Measurements from ENCODE around the gene ACSF2.

- TF ChIP-seq, protein P1, sequence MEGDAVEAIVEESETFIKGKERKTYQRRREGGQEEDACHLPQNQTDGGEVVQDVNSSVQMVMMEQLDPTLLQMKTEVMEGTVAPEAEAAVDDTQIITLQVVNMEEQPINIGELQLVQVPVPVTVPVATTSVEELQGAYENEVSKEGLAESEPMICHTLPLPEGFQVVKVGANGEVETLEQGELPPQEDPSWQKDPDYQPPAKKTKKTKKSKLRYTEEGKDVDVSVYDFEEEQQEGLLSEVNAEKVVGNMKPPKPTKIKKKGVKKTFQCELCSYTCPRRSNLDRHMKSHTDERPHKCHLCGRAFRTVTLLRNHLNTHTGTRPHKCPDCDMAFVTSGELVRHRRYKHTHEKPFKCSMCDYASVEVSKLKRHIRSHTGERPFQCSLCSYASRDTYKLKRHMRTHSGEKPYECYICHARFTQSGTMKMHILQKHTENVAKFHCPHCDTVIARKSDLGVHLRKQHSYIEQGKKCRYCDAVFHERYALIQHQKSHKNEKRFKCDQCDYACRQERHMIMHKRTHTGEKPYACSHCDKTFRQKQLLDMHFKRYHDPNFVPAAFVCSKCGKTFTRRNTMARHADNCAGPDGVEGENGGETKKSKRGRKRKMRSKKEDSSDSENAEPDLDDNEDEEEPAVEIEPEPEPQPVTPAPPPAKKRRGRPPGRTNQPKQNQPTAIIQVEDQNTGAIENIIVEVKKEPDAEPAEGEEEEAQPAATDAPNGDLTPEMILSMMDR (conservative IDR thresholded peaks at IDR 0.05; ENCODE audit: low read depth, low read length): no peak
- TF ChIP-seq EZH2phosphoT487 (IDR thresholded peaks at IDR 0.05; ENCODE audit: borderline replicate concordance, low read length): no peak
Observed at GRCh38 chr17:50492214-50492613, 66.2 kb downstream of the ACSF2 start.

Measured in PC-3 (cell line).